ENCODE data around the gene NUP107.

GRCh38 chr12:68761442-68761812 is 74.6 kb downstream of the NUP107 start:
- TF ChIP-seq CTCF (IDR thresholded peaks at IDR 0.05) (no peak), USF2 (CRISPR knock-in tag; IDR thresholded peaks at IDR 0.05) (no peak), HMGXB4 (CRISPR knock-in tag; IDR thresholded peaks at IDR 0.05) (no peak), ZBTB21 (CRISPR knock-in tag; IDR thresholded peaks at IDR 0.05; ENCODE audit: borderline replicate concordance) (no peak), E2F5 (CRISPR knock-in tag; IDR thresholded peaks at IDR 0.05) (no peak), CREM (CRISPR knock-in tag; IDR thresholded peaks at IDR 0.05) (no peak), ERG (CRISPR knock-in tag; IDR thresholded peaks at IDR 0.05) (no peak), MAX (CRISPR knock-in tag; IDR thresholded peaks at IDR 0.05) (no peak), STAT6 (CRISPR knock-in tag; conservative IDR thresholded peaks at IDR 0.05; ENCODE audit: low read depth) (no peak), JAZF1 (CRISPR knock-in tag; IDR thresholded peaks at IDR 0.05) (no peak), ATF3 (CRISPR knock-in tag; conservative IDR thresholded peaks at IDR 0.05) (no peak), ATF2 (CRISPR knock-in tag; IDR thresholded peaks at IDR 0.05; ENCODE audit: borderline replicate concordance, low read depth) (no peak), ZNF219 (CRISPR knock-in tag; IDR thresholded peaks at IDR 0.05; ENCODE audit: borderline replicate concordance) (no peak)
